Esophagus (tissue), 2 donors: ENCODE data around the gene IGSF9. TPM values are rescaled to one million over a fixed set of nuclear protein-coding genes. Genes with fewer than 3 reads are reported as not detected.
A peak's percentile ranks its signal among the peaks of the same experiment; 100 is the strongest.

Source experiments
- H3K27ac ChIP-seq, 2 donors: one replicate each; pipeline ENCODE4 v1.5.1; 2013; ENCODE audit warnings: low read depth in 2 of 2, mild to moderate bottlenecking in 2 of 2, inconsistent platforms in 1 of 2, low read length in 1 of 2, moderate library complexity in 1 of 2
- H3K27me3 ChIP-seq, 2 donors: one replicate each; pipeline ENCODE4 v1.6.1; 2013; ENCODE audit warnings: low read length in 2 of 2, control low read depth in 1 of 2, mild to moderate bottlenecking in 1 of 2; ENCODE audit not compliant: insufficient read depth in 2 of 2, control insufficient read depth in 1 of 2
- H3K36me3 ChIP-seq, 2 donors: one replicate each; pipeline ENCODE4 v1.6.1; 2013; ENCODE audit warnings: low read length in 1 of 2; ENCODE audit not compliant: control insufficient read depth in 2 of 2, insufficient read depth in 2 of 2
- H3K4me1 ChIP-seq, 2 donors: one replicate each; pipeline ENCODE4 v1.6.1; 2013; ENCODE audit warnings: low read length in 1 of 2; ENCODE audit not compliant: control insufficient read depth in 2 of 2, insufficient read depth in 2 of 2
- H3K4me3 ChIP-seq, 2 donors: one replicate each; pipeline ENCODE4 v1.5.1; 2013; ENCODE audit warnings: low read length in 2 of 2, mild to moderate bottlenecking in 2 of 2, low read depth in 1 of 2, moderate library complexity in 1 of 2
- H3K9me3 ChIP-seq, 2 donors: one replicate each; pipeline ENCODE4 v1.6.1; 2013; ENCODE audit warnings: mild to moderate bottlenecking in 2 of 2, low read depth in 1 of 2, low read length in 1 of 2, moderate library complexity in 1 of 2; ENCODE audit not compliant: control insufficient read depth in 2 of 2, insufficient read depth in 1 of 2
- WGBS, 2 donors: extraction: QIAGEN DNeasy Blood & Tissue Kit; methylation state at CpG; one replicate each; pipeline ENCODE4 v1.1.7; 2013; 5-methylcytosine and 5-hydroxymethylcytosine counted together
- polyA plus RNA-seq, 2 donors: library from polyadenylated mRNA; stranded (reverse); fragments of 200-250 nt; gene quantifications; one replicate each; pipeline ENCODE4 v1.2.3, GENCODE V29; 2013
- donor health status: healthy with polysubstance abuse.
- donor health status: Bipolar disorder and iron deficiency.

Gene IGSF9
- polyA plus RNA-seq, 2 donors, result 7.4 to 16.1 TPM

DNA sequence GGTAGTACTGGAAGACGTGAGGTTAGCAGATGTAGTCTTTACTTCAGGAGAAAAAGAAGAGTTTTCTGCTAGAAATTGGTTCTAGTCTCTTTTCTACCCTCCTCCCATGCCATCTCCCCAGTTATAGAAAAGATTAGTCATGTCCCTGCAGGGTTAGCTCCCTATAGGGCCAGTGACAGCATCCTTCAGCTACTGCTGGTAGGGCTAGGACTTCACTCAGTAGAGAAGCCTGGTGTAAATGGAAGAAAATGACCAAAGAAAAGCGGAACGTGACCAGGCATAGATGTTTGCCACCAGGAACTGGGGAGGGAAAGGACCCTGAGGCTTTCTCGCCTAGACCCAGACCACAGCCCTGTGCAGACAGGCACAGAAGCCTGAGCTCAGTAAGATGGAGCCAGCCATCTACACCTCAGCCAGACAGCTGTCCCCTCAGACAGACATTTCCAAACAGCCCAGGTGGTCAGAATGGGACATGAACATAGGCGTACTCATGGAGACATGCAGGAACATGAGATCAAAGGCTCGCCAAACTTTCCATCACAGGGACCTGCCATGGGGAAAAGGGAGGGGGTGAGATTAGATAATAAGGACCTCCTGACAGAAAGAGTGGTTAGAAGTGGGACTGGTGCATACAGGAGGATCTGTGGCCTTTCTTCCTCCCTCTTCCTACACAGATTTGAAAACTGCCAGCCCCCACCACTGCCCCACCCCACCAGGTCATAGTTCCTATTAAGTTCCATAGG lies 32.1 kb upstream of the IGSF9 start:
- no peak overlapping the region for H3K4me3 ChIP-seq
- 81 to 84% methylated on average over 6 of the region's 6 CpGs for WGBS, 2 donors
- H3K27ac ChIP-seq, result no peak overlapping the region
- H3K36me3 ChIP-seq, result peaks cover 0 to 3% of the 10 kb centered on the region in 2 donors
- no peaks in the 10 kb centered on the region for H3K4me1 ChIP-seq
- H3K9me3 ChIP-seq, result peaks cover 0 to 2% of the 10 kb centered on the region in 2 donors
- no peaks in the 10 kb centered on the region for H3K27me3 ChIP-seq

DNA sequence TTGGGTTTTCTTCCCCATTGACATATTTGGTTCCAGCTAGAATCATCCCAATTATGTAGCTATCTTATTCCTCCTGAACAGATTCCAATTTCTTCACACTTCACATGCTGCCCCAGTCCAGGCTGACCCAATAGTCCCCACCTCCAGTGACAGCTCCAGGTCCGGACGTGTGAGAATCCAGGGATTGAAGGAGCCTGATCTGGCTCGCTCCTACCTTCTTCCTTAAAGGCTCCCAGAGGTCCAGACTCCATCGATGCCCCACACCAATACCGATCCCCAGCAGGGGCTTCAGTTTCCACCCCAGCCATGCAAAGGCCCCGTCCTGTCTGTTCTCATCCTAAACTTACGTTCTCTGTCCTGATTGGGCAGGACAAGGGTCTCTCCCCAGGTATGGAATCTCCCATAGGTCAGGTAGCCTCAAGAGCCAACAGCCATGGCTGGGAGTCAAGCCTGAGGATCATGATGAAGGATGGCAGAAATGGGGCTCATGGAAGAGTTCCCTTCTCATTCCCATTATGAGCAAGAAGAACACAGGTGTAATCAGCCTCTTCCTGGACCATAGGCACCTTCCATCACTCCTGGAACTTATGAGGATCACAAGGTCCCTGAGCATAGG lies 29.0 kb upstream of the IGSF9 start:
- Histone ChIP-seq H3K9me3 (no peaks in the 10 kb centered on the region), H3K27ac (no peak overlapping the region), H3K36me3 (peaks cover 0 to 5% of the 10 kb centered on the region in 2 donors), H3K4me1 (no peaks in the 10 kb centered on the region), H3K4me3 (no peak overlapping the region), H3K27me3 (no peaks in the 10 kb centered on the region)
- 92 to 93% methylated on average over 7 of the region's 7 CpGs for WGBS, 2 donors

DNA sequence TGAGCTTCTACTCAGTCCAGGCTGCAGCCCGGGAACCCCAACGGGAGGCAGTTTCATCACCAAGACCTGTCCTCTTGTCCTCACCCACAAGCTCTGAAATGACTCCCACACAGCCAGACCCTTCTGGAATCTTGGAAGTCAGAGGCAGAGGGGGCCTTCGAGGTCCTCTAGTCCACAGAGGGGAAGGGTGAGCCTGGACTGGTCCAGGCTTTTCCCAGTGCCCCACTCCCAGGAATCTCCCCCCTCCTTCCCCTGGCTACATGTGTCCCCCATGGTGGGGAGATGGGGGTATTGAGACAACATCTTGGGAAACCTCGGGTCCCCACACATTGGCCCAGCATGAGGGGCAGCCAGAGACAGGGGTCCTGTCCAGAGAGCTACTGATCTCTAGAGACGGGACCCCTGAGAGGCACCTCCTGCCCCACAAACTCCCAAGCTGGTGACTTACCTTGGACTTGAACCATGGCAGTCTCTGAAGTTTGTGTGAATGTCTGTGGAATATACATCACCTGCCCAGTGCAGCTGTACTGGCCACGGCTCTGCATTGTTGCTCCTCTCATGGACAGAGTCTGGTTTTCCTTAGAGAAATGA lies 28.0 kb upstream of the IGSF9 start:
- Histone ChIP-seq H3K4me3 (no peak overlapping the region), H3K9me3 (no peaks in the 10 kb centered on the region), H3K36me3 (peaks cover 0 to 5% of the 10 kb centered on the region in 2 donors), H3K27me3 (no peaks in the 10 kb centered on the region), H3K27ac (no peak overlapping the region), H3K4me1 (no peaks in the 10 kb centered on the region)
- WGBS, 2 donors, result 87 to 91% methylated on average over 6 of the region's 6 CpGs

DNA sequence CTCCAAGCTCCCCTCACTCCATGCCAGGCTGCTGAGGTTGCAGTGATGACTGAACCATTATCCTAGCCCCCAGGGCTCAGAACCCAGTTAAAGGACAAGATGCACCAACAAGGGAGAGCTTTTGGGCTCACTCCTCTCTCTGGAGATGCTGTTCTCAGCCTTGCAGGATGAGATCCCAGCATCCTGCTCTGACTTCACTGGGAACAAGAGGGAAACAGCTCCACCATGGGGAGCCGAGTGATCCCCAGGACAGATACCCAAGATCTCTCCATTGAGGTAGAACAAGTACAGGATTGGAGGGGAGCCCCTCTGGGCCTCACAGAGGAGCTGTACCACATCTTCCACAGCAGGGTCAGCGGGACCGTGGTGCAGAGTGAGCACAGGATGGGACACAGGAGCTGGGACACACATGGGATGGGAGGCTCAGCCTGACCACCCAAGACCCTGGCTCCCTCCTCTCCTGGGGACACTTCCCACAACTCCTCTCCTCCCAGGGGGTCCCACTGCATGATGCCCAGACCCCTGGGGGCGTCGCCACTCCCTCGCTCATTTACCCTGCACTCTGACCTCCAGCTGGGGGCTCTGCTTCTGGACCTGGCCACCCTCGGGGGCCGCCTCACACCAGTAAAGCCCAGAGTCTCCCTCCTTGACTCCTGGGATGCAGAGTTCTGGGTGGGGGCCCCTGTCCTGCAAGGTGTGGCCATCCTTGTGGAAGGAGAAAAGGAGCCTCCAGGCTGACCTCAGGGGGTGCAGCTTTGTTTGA lies 27.2 kb upstream of the IGSF9 start:
- 93% methylated on average over 8 of the region's 8 CpGs for WGBS, 2 donors
- H3K36me3 ChIP-seq, result peaks cover 0 to 5% of the 10 kb centered on the region in 2 donors
- no peak overlapping the region for H3K4me3 ChIP-seq

DNA sequence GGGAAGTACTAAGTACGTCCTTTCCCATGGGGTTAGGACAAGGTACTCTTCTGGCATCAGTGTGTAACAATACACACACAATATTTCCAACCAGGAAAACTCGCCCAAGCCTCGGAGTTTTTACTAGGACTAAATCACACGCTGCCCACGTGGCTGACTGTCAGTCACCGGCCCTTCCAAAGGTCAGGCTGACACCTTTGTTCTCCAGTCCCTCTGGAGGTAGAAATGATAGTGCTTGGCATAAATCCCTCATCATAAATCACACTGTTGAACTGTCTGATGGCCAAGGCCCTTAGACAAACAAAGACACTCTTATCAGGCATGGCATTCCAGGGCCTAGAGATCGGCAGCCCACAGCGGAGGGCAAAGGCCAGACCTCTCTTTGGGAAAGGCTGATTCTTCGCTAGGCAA lies 25.5 kb upstream of the IGSF9 start:
- 57 to 70% methylated on average over 9 of the region's 9 CpGs for WGBS, 2 donors
- Histone ChIP-seq H3K4me1 (no peaks in the 10 kb centered on the region), H3K27me3 (no peaks in the 10 kb centered on the region), H3K9me3 (no peaks in the 10 kb centered on the region), H3K4me3 (no peak overlapping the region), H3K27ac (no peak overlapping the region), H3K36me3 (peaks cover 0 to 5% of the 10 kb centered on the region in 2 donors)

More for the DNA sequence above, 27.2 kb upstream of the IGSF9 start:
- H3K27me3 ChIP-seq, result no peaks in the 10 kb centered on the region
- H3K4me1 ChIP-seq, result no peaks in the 10 kb centered on the region
- no peaks in the 10 kb centered on the region for H3K9me3 ChIP-seq
- no peak overlapping the region for H3K27ac ChIP-seq

DNA sequence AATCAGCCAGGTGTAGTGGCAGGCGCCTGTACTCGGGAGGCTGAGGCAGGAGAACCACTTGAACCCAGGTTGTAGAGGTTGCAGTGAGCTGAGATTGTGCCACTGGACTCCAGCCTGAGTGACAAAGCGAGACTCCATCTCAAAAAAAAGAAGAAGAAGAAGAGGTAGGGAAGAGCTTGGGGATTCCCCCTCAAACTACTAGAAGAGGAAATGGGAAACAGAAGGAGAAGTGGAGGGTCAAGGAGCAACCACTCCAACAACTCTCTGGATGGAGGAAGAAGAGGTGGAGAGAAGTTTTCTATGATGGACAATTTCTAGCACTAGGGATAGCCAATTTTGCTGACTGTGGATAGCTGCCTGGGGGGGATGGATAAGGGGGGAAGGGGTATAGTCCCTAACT lies 23.5 kb upstream of the IGSF9 start:
- Histone ChIP-seq H3K4me3 (no peak overlapping the region), H3K27me3 (no peaks in the 10 kb centered on the region), H3K27ac (no peak overlapping the region), H3K4me1 (no peaks in the 10 kb centered on the region), H3K36me3 (peaks cover 0 to 5% of the 10 kb centered on the region in 2 donors), H3K9me3 (no peaks in the 10 kb centered on the region)
- WGBS, 2 donors, result 91 to 92% methylated on average over 3 of the region's 3 CpGs

DNA sequence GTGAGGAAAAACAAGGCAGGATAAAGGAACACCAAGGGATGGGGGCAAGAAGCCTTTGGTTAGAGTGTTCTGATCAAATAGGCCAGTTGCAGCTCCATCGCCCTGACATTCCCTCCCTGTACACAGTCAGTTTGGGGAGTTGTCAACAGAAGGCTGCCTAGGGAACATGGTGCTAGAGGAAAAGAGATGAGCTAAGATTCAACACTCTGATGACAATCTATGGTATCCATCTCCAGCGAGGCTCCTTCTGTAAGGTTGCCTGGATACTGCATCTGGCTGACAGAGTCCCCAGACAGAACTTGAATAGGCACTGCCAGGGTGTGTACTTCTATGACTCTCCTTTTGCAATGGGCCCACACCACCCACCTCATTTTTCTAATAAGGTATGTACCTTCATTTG lies 19.9 kb upstream of the IGSF9 start:
- no peak overlapping the region for H3K27ac ChIP-seq
- WGBS, 2 donors, result 84 to 88% methylated on average over 2 of the region's 2 CpGs
- H3K9me3 ChIP-seq, result no peaks in the 10 kb centered on the region
- no peaks in the 10 kb centered on the region for H3K4me1 ChIP-seq
- no peak overlapping the region for H3K4me3 ChIP-seq
- H3K27me3 ChIP-seq, result no peaks in the 10 kb centered on the region
- no peaks in the 10 kb centered on the region for H3K36me3 ChIP-seq

DNA sequence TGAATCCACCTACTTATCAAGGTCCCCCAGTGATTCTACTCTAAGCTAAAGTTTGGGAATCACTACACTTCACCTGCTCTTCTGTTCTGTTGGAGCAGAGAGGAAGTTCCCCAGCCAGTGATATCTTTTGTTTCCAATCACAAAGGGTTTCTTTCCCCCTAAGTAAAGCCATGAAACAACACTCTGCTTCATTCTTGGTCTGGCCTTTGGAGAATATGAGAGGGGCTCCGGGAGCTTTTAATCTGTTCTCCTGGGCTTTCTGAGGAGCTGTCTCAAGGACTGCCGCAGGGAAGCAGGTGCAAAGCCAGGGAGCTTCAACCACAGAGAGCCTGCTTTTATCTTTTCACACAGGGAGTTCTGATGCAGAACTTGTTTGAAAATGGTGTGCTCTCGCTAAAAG lies 18.7 kb upstream of the IGSF9 start:
- Histone ChIP-seq H3K4me3 (no peak overlapping the region), H3K27me3 (no peaks in the 10 kb centered on the region), H3K4me1 (peaks cover 0 to 2% of the 10 kb centered on the region in 2 donors), H3K9me3 (no peaks in the 10 kb centered on the region), H3K36me3 (no peaks in the 10 kb centered on the region), H3K27ac (no peak overlapping the region)
- 43 to 55% methylated on average over 3 of the region's 3 CpGs for WGBS, 2 donors

DNA sequence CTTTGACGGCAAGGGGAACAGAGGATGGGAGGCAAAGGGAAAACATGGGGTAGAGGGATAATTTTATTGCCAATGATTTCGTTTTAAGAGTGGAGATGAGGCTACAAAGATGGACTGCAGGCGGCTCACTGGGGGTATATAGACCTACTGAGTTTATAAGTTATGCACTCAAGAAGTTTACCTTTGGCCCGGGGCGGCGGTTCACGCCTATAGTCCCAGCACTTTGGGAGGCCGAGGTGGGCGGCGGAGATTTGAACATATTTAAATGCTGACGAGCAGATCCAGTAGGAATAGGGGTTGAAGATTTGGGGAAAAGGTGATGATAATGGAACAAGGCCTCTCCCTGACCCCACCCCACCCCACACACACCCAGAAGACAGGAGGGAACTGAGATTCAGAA lies 16.8 kb upstream of the IGSF9 start:
- Histone ChIP-seq H3K27ac (peak overlapping the region; percentile 62 to 90), H3K9me3 (no peaks in the 10 kb centered on the region), H3K36me3 (no peaks in the 10 kb centered on the region), H3K4me3 (peak overlapping the region; percentile 3 to 35), H3K4me1 (peaks cover 0 to 4% of the 10 kb centered on the region in 2 donors), H3K27me3 (no peaks in the 10 kb centered on the region)
- 86 to 90% methylated on average over 11 of the region's 11 CpGs for WGBS, 2 donors
